ENCODE measurements around the gene USB1. TPM values are rescaled to one million over a fixed set of nuclear protein-coding genes. Genes with fewer than 3 reads are reported as not detected.

Gene USB1
- total RNA-seq, 1 experiment from 2014 or later = 106 TPM

DNA sequence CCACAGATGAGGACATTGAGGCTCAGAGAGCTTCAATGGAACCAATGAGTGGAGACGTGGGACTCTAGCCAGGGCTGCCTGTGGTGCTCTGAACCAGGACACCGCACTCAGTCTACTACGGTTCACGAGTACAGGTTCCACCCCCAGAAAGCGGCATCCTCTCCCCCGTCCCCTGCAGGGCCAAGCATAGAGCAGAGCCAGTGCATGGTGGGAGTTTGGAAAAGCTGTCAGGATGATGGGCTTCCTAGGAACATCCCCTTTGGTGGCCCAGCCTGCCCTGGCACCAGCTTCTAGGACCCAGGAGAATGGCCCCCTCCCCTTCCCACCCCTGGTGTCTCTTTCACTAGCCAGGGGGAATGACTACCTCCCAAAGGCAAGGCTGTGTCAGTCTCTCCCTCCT, 9.1 kb upstream of the USB1 start:
- no peak for DNase-seq (ENCODE audit: low spot score)
- Histone ChIP-seq H3K27ac (ENCODE audit: low read depth, low read length, poor library complexity, severe bottlenecking) (no peak overlapping the region), H3K9me3 (ENCODE audit: low read depth, low read length, poor library complexity, severe bottlenecking) (no peaks in the 10 kb centered on the region), H3K4me3 (ENCODE audit: low read depth, low read length, poor library complexity, severe bottlenecking) (no peak overlapping the region), H3K36me3 (ENCODE audit: insufficient read depth, low read length, poor library complexity, severe bottlenecking) (peaks cover 4% of the 10 kb centered on the region), H3K27me3 (replicated peaks; ENCODE audit: insufficient read depth, low read depth, low read length, poor library complexity) (no peaks in the 10 kb centered on the region), H3K4me1 (ENCODE audit: insufficient read depth, low read length, poor library complexity, severe bottlenecking) (peaks cover 11% of the 10 kb centered on the region)
- intact Hi-C loops (cut with micrococcal nuclease; ENCODE audit: unreplicated experiment) = no loop called here
- ChIA-PET POLR2A (ENCODE audit: low non-redundant PET) (interaction anchor here (0.6 kb wide), 1 partner anchor 579 kb away, joined by 3 read pairs; no protein-coding TSS in a partner anchor), CTCF (no interaction called here)
- no TSS peak for BruUV-seq (replicated peaks)
- TF ChIP-seq EZH2 (IDR thresholded peaks at IDR 0.05; ENCODE audit: borderline replicate concordance, low read depth, low read length, poor library complexity, severe bottlenecking) = no peak
- TF ChIP-seq, protein P1, sequence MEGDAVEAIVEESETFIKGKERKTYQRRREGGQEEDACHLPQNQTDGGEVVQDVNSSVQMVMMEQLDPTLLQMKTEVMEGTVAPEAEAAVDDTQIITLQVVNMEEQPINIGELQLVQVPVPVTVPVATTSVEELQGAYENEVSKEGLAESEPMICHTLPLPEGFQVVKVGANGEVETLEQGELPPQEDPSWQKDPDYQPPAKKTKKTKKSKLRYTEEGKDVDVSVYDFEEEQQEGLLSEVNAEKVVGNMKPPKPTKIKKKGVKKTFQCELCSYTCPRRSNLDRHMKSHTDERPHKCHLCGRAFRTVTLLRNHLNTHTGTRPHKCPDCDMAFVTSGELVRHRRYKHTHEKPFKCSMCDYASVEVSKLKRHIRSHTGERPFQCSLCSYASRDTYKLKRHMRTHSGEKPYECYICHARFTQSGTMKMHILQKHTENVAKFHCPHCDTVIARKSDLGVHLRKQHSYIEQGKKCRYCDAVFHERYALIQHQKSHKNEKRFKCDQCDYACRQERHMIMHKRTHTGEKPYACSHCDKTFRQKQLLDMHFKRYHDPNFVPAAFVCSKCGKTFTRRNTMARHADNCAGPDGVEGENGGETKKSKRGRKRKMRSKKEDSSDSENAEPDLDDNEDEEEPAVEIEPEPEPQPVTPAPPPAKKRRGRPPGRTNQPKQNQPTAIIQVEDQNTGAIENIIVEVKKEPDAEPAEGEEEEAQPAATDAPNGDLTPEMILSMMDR (conservative IDR thresholded peaks at IDR 0.05; ENCODE audit: low read depth, low read length) = no peak

DNA sequence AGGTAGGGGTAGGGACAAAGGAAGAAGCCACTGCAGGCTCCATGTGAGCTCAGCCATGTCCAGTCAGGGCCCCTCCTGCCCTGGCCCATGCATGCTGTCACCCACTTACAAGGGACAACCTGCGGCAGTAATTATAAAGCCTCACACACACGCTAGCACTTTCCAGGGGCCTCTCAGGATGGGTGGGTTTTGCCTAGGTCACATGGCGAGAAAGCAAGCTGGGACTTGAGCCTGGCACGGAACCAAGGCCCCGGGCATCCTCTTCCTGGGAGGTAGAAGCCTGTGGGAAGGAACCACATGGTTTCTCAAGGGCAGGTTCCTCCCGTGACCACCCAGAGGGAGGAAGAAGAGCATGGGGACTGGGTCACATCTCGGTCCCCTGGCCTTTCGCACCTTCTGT, 7.8 kb upstream of the USB1 start:
- no peak for DNase-seq (ENCODE audit: low spot score)
- ChIA-PET CTCF (no interaction called here), POLR2A (ENCODE audit: low non-redundant PET) (no interaction called here)
- H3K36me3 ChIP-seq (ENCODE audit: insufficient read depth, low read length, poor library complexity, severe bottlenecking) = peaks cover 4% of the 10 kb centered on the region
- intact Hi-C loops (cut with micrococcal nuclease; ENCODE audit: unreplicated experiment) = no loop called here
- H3K4me3 ChIP-seq (ENCODE audit: low read depth, low read length, poor library complexity, severe bottlenecking) = no peak overlapping the region
- no peaks in the 10 kb centered on the region for H3K27me3 ChIP-seq (replicated peaks; ENCODE audit: insufficient read depth, low read depth, low read length, poor library complexity)
- no peak overlapping the region for H3K27ac ChIP-seq (ENCODE audit: low read depth, low read length, poor library complexity, severe bottlenecking)
- H3K4me1 ChIP-seq (ENCODE audit: insufficient read depth, low read length, poor library complexity, severe bottlenecking) = peaks cover 11% of the 10 kb centered on the region
- BruUV-seq (replicated peaks) = no TSS peak
- no peaks in the 10 kb centered on the region for H3K9me3 ChIP-seq (ENCODE audit: low read depth, low read length, poor library complexity, severe bottlenecking)
- TF ChIP-seq, protein P1 (conservative IDR thresholded peaks at IDR 0.05; ENCODE audit: low read depth, low read length) = no peak
- no peak for TF ChIP-seq EZH2 (IDR thresholded peaks at IDR 0.05; ENCODE audit: borderline replicate concordance, low read depth, low read length, poor library complexity, severe bottlenecking)

DNA sequence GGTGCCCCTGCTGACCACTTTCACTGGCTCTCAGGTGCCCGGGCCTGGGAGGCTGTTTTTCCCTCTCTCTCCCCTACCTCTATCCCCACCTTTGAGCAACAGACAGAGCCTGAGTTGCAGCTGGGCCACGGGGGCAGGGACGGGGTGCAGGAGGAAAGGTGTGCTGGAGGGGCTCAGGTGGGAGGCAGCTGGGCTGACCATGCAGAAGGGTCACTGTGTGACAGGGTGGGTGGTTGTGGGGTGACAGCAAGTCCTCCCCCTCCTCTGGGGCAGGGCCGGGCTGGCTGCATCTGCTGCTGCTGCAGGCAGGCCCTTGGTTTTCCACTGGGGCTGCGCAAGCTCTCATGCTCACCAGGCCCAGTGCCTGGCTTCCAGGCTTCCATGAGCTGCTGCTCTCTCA, 7.3 kb upstream of the USB1 start:
- intact Hi-C loops (cut with micrococcal nuclease; ENCODE audit: unreplicated experiment) = no loop called here
- no TSS peak for BruUV-seq (replicated peaks)
- H3K27ac ChIP-seq (ENCODE audit: low read depth, low read length, poor library complexity, severe bottlenecking) = no peak overlapping the region
- TF ChIP-seq, protein P1 (conservative IDR thresholded peaks at IDR 0.05; ENCODE audit: low read depth, low read length) = no peak
- no peak for TF ChIP-seq EZH2 (IDR thresholded peaks at IDR 0.05; ENCODE audit: borderline replicate concordance, low read depth, low read length, poor library complexity, severe bottlenecking)
- H3K27me3 ChIP-seq (replicated peaks; ENCODE audit: insufficient read depth, low read depth, low read length, poor library complexity) = no peaks in the 10 kb centered on the region
- H3K36me3 ChIP-seq (ENCODE audit: insufficient read depth, low read length, poor library complexity, severe bottlenecking) = peaks cover 4% of the 10 kb centered on the region
- H3K4me1 ChIP-seq (ENCODE audit: insufficient read depth, low read length, poor library complexity, severe bottlenecking) = peaks cover 16% of the 10 kb centered on the region
- ChIA-PET CTCF (no interaction called here), POLR2A (ENCODE audit: low non-redundant PET) (no interaction called here)
- no peaks in the 10 kb centered on the region for H3K9me3 ChIP-seq (ENCODE audit: low read depth, low read length, poor library complexity, severe bottlenecking)
- no peak for DNase-seq (ENCODE audit: low spot score)
- H3K4me3 ChIP-seq (ENCODE audit: low read depth, low read length, poor library complexity, severe bottlenecking) = no peak overlapping the region
